Endothelial cell of hepatic sinusoid (primary cell): ENCODE results near the gene MAG.
"Not testable (repeated sequence)": the region's sequence is repeated elsewhere in the genome, so short reads cannot be mapped to it uniquely, and the experiment has no call there.

Experiments
- in situ Hi-C: cut with HindIII; loops from 2 replicates; pipeline ENCODE4 v1.10.0; 2017; ENCODE audit warnings: low sequenced_read_pairs

The MAG gene

GRCh38 chr19:35353635-35354034 is 61.7 kb downstream of the MAG start:
- in situ Hi-C loops = loop anchor here (5.0 kb wide), 5 partner anchors 39 to 134 kb away; partner anchors contain the start of gene HAMP

DNA sequence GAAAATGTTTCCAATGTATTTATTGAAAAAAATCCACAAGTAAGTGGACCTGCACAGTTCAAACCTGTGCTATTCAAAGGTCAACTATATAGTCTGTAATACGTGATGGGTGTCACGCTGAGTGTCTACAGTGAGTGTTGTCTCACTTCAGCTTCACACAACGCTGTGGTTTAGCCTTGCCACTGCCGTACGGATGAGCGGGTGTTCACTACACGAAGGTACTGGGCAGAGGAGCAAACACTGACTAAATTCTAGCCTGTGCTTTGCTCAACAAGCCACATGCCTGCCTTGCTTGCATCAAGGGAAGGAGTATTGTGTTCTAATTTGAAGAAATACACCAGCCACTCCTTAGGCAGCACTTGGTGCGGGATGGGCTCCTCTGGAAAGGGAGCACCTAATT is 62.9 kb downstream of the MAG start:
- in situ Hi-C loops = loop anchor here (5.0 kb wide), 5 partner anchors 37 to 132 kb away; partner anchors contain the start of gene HAMP

DNA sequence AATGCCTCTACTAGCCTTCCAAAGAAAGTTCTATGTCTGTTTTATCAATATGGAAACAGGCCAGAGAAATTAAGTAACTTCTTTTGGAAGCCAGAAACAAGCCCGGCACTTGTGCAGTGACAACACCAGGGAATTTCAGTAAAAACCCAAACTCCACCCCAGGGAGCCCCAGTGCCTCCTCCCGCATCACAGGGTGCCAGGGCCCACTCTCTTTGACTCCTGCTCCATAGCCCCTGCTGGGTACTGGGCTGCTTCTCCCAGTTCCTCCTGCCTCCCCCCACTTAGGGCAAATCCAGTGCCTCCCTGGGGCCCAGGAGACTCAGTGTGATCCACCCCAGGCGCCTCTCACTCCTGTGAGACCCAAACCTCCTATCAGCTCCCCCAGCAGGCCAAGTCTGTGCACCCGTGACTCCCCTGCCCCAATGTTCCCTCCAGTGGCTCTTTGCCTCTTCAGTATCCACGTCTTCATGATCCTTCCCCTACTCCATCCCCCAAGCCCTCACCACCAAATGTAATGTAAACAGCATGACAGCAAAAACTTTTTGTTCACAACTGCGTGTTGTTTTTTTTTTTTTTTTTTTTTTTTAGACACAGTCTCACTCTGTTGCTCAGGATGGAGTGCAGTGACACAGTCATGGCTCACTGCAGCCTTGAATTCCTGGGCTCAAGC is 64.0 kb downstream of the MAG start:
- in situ Hi-C loops = no loop called here

GRCh38 chr19:35357867-35358573 is 66.1 kb downstream of the MAG start, which contains the start of gene FFAR3:
Gene FFAR3, plus strand, starts transcription at chr19:35358460. Its CDS starts 431 bp downstream, at chr19:35358891.
- in situ Hi-C loops = no loop called here

GRCh38 chr19:35358834-35359233 is 66.9 kb downstream of the MAG start:
- in situ Hi-C loops = not testable (repeated sequence)

- in situ Hi-C loops = not testable (repeated sequence)
Observed at GRCh38 chr19:35359395-35359794, 67.4 kb downstream of the MAG start.

DNA sequence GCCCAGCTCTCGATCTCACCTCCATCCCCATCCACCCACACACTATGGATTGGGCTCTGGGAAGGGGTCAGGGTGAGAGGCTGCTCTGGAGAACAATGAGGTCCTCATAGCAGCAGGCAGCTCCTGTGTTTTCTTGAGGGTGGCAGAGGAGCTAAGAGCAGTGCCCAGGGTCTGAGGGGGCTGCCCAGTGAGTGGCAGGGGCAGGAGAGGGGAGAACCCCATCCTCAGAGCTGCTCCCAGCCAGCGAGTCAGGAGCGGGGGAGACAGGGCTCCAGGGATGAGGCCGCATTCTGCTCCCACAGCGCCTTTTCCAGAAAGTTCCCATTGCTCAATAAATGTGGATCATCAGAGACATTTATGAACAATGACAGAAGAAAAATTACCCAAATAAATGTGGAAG is 68.1 kb downstream of the MAG start:
- in situ Hi-C loops = not testable (repeated sequence)

GRCh38 chr19:35360880-35361420 is 69.0 kb downstream of the MAG start:
- in situ Hi-C loops = no loop called here

DNA sequence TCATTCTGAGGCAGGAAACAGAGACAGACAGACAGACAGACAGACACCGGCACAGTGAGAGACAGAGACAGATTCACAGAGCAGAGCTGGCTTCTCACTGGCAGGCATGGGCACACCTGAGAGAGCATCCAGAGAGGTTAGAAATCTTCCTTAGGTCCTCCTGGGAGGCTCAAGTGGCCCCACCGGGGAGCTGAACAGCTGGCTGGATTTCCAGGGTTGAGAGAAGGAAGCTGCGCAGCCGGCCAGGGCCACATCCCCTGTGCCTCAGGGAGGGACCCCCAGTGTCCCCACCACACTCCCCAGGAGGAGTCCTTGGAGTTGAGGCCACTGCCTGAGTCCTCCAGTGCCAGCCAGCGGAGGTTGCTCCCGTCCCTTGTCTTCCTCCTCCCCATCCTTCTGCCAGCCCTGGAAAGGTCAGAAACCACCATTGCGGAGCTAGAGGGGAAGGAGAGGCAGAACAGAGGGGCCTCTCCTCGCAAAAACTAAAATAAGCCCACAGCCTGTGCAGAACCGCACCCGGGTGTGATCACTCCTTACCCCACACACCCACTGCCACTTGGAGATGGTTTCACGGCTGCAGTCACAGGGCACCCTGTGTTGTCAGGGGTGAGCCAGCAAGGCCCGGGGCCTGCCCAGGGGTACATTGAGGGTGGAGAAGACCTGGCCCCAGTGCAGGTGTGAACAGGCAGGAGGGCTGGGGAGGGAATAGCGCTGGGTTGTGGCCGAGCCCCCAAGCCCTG is 70.5 kb downstream of the MAG start:
- in situ Hi-C loops = no loop called here

DNA sequence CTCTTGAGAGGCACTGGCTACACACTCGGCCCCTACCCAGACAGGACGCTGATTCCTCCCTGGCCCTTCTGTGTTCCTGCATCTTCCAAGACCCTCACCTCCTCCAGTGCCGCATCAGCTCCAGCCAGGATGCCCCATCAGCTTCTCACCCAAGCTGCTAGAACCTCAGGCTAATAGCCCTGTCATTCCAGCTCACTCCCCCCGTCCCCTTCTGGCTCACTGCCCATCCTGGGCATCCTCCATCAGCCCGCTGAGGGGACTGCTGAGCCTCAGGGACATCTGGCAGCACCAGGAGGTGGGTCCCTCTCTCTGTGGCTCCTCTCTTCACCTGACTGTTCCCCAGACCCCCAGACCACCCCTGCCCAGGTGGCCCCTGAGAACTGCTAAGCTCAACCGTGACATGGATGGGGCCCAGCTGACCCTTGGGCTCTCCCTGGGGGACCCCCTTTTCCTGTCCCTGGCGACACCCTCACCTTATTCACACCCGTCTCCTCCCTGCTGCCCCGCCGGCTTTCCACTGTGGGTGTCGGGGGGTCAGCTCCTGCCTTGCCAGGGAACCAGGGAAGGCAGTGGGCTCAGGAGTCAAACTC is 71.1 kb downstream of the MAG start:
- in situ Hi-C loops = no loop called here
